Right kidney (tissue), 1 donor: ENCODE measurements around the gene BBS7.
A peak's percentile ranks its signal among the peaks of the same experiment; 100 is the strongest.

Experiments used
- DNase-seq: peaks from one replicate; pipeline ENCODE4 v3.0.0-alpha.2; 2016

The BBS7 gene

DNA sequence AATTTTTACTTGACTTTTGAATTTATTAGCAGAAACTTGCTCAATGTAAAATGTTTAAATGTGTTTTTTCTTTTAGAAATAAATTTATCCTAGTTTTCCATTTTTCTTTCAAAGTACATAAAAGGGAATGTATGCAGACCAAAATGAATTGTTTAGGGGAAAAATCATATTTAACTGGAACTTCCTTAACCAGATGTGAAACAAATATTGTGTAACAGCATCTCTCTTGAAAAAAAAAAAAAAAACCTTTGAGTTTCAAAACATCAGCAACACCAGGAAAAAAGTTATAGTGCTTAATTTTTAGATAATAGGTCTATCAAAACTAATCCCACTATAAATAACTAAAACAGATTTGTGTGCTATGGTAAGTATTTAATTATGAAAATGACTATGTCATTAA lies 32.1 kb downstream of the BBS7 start:
- no peak for DNase-seq

- DNase-seq: no peak
These were observed 40.8 kb downstream of the BBS7 start for GRCh38 chr4:121829511-121829910.

DNA sequence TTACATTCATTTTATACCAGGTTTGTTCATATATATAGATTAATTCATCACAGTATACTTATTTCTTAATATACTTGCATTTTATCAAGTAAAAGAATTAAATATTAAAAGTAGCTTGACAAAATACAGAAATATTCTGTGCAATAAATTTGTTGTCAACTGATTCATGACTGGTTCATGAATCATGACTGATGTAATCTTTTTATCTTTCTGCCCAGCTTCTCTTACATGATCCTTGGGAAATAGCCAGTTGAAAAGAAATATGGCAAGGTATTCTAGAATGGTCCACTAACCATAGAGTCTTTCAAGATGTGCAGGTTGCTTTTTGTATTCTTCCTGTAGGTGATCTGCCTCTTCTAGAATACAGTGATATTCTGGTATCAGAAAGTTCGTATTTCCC lies 42.4 kb downstream of the BBS7 start:
- no peak for DNase-seq

DNA sequence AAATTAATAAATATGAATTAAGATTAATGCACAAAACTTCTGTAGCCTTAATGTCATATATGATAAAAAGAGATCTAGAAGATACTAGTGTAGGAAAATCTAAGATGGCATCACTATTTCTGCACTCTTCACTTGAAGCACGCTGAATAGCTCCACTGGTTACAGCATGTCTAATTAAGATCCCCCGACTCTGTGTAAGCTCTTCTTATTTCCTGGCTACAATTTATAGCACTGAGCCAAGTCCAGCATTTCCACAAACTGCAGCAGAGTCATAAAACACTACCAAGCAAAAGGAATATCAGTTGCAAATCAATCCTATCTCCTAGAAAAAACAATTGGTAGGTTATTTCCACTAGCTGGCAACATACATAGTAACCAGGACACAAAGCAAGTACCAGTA lies 45.3 kb downstream of the BBS7 start:
- no peak for DNase-seq

GRCh38 chr4:121824171-121824527 lies 46.1 kb downstream of the BBS7 start:
- no peak for DNase-seq

DNA sequence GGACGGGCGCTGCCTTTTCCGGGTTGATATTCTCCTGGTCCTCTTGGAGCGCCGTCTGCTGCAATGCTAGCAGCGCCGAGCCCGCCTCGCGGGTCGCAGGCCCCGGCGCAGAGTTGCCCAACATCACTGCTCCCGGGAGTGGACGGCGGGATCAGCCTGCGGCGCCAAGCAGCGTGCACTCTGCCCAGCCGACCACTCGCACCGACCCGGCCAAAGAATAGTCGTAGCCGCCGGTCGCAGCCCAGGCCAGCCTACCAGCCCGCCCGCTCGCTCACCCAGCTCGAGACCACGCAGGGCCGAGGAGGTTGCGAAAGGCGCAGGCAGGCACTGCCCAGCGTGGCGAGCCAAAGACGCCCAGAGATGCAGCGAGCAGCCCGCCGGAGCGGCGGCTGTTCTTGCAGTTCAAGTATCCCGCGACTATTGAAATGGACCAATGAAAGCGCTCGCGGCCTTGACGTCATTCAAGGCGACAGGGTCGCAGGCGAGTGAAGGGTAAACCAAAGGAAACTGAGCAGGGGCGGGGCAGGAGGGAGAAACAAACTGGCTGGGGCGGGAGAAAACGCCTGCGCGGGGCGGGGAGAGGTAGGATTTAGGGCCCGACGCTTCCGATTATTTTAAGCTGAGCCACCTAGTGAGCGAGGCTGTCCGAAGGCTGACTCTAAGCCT lies 46.6 kb downstream of the BBS7 start, which contains the start of gene CCNA2:
Gene CCNA2 (minus strand): TSS at position 379 of the 666 bp plus-strand sequence. CDS start 255 bp downstream, at position 124.
- peak; percentile 80 for DNase-seq

GRCh38 chr4:121822796-121823504 lies 47.3 kb downstream of the BBS7 start:
- DNase-seq: no peak

- DNase-seq: no peak
These were observed 48.2 kb downstream of the BBS7 start for GRCh38 chr4:121822047-121822446.

- DNase-seq: no peak
These were observed 50.9 kb downstream of the BBS7 start for GRCh38 chr4:121819216-121819965.

DNA sequence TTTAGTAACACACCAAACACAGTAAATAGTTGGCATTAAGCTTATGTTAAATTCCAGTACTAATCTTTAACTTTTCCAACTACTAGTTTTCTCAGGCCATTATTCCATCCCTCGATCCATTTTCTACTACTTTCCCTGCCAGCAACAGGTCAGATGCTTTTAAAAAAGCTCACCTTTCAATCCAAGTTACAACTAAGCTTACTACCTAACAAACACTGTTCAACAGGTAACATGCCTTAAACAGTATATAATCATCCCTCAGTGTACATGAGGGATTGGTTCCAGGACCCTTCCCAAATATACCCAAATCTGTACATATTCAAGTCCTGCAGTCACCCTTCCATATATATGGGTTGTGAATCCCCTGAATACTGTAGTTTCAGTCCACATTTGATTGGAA lies 52.1 kb downstream of the BBS7 start:
- DNase-seq: no peak

DNA sequence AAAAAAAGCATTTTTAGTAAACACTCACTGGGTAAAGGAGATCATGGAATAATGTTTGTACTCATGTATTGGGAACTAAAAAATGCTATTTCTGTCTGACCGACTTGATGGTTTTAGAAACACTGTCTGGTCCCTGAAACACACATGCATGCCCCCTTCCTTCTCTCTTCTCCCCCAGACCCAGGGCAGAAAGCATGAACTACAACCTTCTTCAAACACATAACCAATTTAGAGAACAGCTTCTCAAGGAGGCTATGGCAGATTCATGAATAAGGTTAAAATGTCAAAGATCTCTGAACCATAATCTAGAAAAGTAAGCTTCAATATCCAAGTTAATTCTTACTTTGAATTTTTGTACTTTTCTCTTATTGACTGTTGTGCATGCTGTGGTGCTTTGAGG lies 52.6 kb downstream of the BBS7 start:
- no peak for DNase-seq

- DNase-seq: no peak
These were observed 53.3 kb downstream of the BBS7 start for GRCh38 chr4:121817006-121817405.

DNA sequence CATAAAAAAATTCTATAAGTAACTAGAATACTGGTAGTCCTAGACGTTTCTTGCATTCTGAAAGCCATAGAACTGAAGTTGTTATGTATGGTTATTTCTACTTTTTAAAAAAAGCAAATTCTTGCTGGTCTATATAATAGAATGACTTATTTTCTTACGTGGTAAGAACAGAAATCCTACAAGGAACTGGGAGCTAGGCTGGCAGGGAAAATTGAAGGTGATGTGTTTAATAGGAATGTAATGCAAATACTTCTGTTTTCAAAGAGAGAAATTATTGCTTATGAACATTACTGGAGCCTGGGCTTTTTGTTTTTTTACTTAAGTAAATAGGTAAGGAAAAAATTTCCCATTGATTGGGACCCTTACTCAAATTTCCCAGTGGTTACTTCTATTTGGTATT lies 55.5 kb downstream of the BBS7 start:
- DNase-seq: no peak

DNA sequence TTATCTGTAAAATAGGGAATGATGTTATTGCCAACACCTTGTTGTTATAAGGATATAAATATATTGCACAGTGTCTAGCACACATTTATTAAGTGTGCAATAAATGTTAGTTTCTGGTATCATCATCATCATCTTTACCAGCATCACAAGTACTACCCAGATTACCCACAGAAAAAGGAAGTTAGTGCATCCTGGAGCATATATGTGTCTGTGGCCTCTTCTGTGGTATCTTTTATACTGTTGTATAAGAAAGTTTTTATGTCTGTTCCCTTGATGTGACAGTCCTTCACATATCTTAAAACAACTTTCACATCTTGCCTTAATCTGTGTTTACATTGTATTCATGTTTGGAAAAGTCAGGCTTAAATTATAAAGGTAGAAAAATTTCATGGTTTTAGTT lies 59.2 kb downstream of the BBS7 start:
- no peak for DNase-seq

- no peak for DNase-seq
These were observed 63.9 kb downstream of the BBS7 start for GRCh38 chr4:121806411-121806810.

DNA sequence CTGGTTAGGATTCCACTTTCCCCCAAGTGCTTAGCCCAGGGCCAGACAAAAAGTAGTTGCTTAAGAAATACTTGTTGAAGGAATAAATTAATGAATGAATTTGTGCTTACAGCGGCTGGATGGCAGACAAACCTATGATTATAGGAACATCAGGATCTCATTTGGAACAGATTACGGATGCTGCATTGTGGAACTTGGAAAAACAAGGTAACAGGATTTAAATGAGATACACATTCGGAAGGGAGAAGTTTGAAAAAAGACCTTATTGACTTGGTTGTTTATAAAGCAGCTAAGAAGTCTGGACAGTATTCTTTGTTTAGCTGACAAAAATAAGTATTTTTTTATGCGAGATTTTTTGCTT lies 68.6 kb downstream of the BBS7 start:
- DNase-seq: no peak

DNA sequence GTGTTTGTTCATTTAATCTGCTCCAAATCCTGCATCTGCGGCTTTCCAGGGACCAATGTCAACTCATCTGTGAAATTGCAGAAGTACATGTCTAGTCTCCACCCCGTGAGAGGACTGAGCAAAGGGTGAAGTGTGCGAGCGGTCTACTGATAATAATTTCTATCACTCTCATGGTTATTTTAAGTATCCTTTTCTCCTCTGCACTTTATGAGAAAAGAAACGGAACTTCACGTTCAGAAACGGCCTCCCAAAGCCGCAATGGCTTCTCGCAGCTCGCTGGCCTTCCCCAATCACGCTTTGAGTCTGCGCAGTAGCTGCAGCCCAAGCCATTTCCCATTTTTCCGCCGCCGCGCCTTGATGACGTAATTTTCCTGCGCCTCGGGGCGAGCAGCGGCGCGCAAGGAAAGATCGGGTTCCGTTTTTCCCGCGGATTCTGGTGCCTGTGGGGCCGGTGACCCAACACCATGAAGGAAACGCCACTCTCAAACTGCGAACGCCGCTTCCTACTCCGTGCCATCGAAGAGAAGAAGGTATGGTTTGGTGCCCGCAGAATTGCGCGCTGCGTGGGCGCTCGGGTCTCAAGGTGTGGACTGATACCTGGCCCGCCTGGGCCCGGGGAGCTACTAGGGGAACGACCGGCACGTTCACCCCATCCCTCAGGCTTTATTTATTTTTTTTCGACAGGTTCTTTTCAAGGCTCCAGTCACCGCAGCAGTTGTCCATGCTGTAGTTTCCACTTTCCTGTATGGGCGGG lies 69.1 kb downstream of the BBS7 start, which contains the start of gene EXOSC9:
Gene EXOSC9 (plus strand): TSS at position 363 of the 754 bp plus-strand sequence. CDS start 102 bp downstream, at position 465.
- DNase-seq: peak; percentile 95

DNA sequence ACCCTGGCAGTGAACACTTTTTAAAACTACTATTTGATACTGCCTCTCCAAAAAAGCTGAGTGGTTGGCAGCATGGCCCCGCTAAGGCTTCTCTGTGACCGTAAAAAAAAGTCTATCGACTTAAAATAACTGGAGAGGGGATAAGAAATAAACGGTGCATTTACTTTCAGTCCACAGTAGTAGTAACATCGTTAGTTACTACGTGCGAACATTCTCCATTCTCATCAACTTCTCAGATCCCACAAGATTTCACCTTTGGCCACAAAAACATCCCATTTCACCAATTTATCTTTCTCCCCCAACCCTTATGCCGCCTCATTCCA lies 69.7 kb downstream of the BBS7 start:
- DNase-seq: no peak

GRCh38 chr4:121799867-121800501 lies 70.3 kb downstream of the BBS7 start:
- DNase-seq: no peak

DNA sequence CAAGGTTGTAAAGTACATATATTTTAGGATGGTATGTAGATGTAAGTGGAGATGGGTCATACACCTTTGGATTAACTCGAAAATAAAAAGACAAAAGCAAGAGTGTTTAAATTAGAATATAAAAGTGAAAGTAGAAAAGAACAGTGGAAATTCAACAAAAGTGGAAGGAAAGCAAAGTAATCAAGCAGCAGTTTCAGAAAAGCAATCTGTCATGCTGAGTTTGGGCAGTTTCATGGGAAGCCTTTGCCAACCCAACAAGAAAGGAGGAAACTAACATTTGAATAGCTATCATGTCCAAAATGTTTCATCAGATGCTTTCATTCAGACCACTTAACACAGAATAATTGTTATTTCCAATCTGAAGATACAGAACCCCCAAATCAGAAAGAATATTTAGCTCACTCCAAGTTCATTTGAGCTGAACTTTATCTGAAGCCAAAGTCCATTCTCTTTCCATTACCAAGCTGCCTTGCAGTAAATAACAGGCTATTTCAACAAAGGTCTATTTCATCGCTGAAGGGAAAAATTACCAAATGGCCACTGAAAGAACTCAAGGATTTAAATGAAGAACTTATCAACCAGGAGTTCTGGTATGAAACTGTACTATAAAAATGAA lies 71.0 kb downstream of the BBS7 start:
- DNase-seq: no peak

DNA sequence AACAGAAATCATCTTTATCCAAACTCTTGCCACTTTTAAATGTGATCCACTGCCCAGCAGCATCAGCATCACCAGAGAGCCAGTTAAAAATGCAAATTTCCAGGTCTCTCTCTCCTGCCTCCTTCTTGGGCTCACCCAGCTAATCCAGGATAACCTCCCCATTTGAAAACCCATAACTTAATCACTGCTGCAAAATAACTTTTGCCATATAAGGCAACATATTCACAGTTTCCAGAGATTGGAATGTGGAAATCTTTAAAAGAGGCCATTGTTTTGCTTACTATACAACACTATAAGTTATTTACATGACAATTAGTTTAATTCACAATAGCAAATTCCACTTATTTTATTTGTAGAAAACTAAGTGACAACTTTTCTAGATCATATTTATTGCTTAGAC lies 74.0 kb downstream of the BBS7 start:
- DNase-seq: no peak
